ENCODE measurements around the gene SASH3.

DNA sequence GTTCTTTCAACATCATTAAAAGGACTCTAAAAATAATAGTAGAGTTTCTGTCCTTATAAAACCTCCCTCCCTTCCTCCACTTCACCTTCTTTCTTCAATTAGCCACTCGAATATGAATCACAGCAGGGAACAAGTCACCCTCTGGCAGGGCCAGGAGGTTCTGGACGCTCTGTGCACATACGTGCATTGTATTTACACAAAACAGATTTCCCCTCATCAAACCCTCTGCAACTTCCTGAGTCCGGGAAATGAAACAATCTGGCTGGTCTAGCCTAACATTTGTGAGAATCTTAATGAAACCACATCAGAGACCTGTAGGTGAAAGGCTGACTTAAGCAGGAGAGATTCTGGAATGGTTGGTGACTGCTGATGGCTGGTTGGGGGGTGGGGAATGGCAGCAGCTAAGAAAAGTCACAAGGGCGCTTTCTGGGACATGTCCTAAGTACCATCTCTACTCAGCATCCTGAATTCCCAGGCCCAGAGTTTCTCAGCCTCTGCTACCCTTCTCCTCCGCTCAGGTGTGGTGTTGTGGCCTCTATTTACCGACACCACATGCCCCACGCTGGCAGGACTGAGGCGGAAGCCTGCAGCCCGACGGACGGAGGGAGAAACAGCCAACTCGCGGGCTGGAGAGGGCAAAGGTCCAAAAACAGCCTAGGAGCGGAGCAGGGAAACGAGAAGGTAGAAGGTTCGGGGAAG, 62.9 kb downstream of the SASH3 start:
- no peak for TF ChIP-seq RAD21 (IDR thresholded peaks at IDR 0.05; ENCODE audit: low read depth)
- no peak for TF ChIP-seq TAF1 (IDR thresholded peaks at IDR 0.05; ENCODE audit: low read depth)
- TF ChIP-seq CREB1 (IDR thresholded peaks at IDR 0.05; ENCODE audit: low read depth), result no peak
- TF ChIP-seq YY1 (IDR thresholded peaks at IDR 0.05; ENCODE audit: low read depth), result no peak
- no peak for TF ChIP-seq MAX (IDR thresholded peaks at IDR 0.05)
- no peak for TF ChIP-seq NFIC (IDR thresholded peaks at IDR 0.05)
- TF ChIP-seq EGR1 (IDR thresholded peaks at IDR 0.05), result no peak
